SK-N-SH treated with all-trans-retinoic acid at 6 μM for 48 hours (cell line): ENCODE data around the gene HCK.

Experiments used
- ATAC-seq: fragments of 200-7000 bp; cut with Tn5 transposase; 3 replicates; pipeline ENCODE4 v1.9.1; 2020; ENCODE audit warnings: mild to moderate bottlenecking, moderate library complexity
- ARNTL ChIP-seq: fragments of 450-650 bp; formaldehyde crosslinking; IDR thresholded peaks from 2 replicates; pipeline ENCODE4 v1.5.0; 2020; ENCODE audit warnings: low read depth, mild to moderate bottlenecking, moderate library complexity, borderline replicate concordance
- BACH2 ChIP-seq: fragments of 250-450 bp; sonication (Bioruptor Pico); IDR thresholded peaks from 2 replicates; pipeline ENCODE4 v1.9.0; 2021; ENCODE audit warnings: mild to moderate bottlenecking, borderline replicate concordance
- CREB5 ChIP-seq: fragments of 250-450 bp; sonication (Bioruptor Pico); IDR thresholded peaks from 2 replicates; pipeline ENCODE4 v1.5.1; 2020; ENCODE audit warnings: low read depth, mild to moderate bottlenecking, moderate library complexity
- CSDC2 ChIP-seq: fragments of 250-450 bp; sonication (Bioruptor Pico); IDR thresholded peaks from 2 replicates; pipeline ENCODE4 v1.5.0; 2020; ENCODE audit warnings: mild to moderate bottlenecking, moderate library complexity
- CSRNP3 ChIP-seq: fragments of 250-450 bp; sonication (Bioruptor Pico); IDR thresholded peaks from 2 replicates; pipeline ENCODE4 v1.5.1; 2021; ENCODE audit warnings: mild to moderate bottlenecking, moderate library complexity
- ESRRG ChIP-seq: fragments of 250-450 bp; sonication (Bioruptor Pico); IDR thresholded peaks from 2 replicates; pipeline ENCODE4 v1.6.1; 2021; ENCODE audit warnings: mild to moderate bottlenecking
- GLIS3 ChIP-seq: fragments of 250-450 bp; sonication (Bioruptor Pico); IDR thresholded peaks from 2 replicates; pipeline ENCODE4 v1.5.0; 2020; ENCODE audit warnings: mild to moderate bottlenecking, moderate library complexity
- ISL1 ChIP-seq: fragments of 250-450 bp; sonication (Bioruptor Pico); IDR thresholded peaks from 2 replicates; pipeline ENCODE4 v2.1.2; 2022; ENCODE audit warnings: mild to moderate bottlenecking, moderate library complexity
- OSR1 ChIP-seq: fragments of 250-450 bp; sonication (Bioruptor Pico); IDR thresholded peaks from 2 replicates; pipeline ENCODE4 v1.8.0; 2022; ENCODE audit warnings: moderate library complexity, mild to moderate bottlenecking, inconsistent platforms
- PATZ1 ChIP-seq: fragments of 250-450 bp; sonication (Bioruptor Pico); IDR thresholded peaks from 2 replicates; pipeline ENCODE4 v1.8.0; 2020; ENCODE audit warnings: mild to moderate bottlenecking, moderate library complexity, borderline replicate concordance
- POU6F1 ChIP-seq: fragments of 250-450 bp; sonication (Bioruptor Pico); IDR thresholded peaks from 2 replicates; pipeline ENCODE4 v1.8.0; 2021; ENCODE audit warnings: low read depth, mild to moderate bottlenecking, moderate library complexity, borderline replicate concordance
- PPARA ChIP-seq: fragments of 250-450 bp; sonication (Bioruptor Pico); IDR thresholded peaks from 2 replicates; pipeline ENCODE4 v1.5.0; 2020; ENCODE audit warnings: mild to moderate bottlenecking, borderline replicate concordance
- RARB ChIP-seq: fragments of 250-450 bp; sonication (Bioruptor Pico); IDR thresholded peaks from 2 replicates; pipeline ENCODE4 v1.8.0; 2021; ENCODE audit warnings: mild to moderate bottlenecking, moderate library complexity
- SNAI2 ChIP-seq: fragments of 250-450 bp; sonication (Bioruptor Pico); IDR thresholded peaks from 2 replicates; pipeline ENCODE4 v1.5.0; 2020; ENCODE audit warnings: mild to moderate bottlenecking, moderate library complexity
- TCF4 ChIP-seq: fragments of 250-450 bp; sonication (Bioruptor Pico); IDR thresholded peaks from 2 replicates; pipeline ENCODE4 v1.8.0; 2021; ENCODE audit warnings: mild to moderate bottlenecking, moderate library complexity, borderline replicate concordance
- TOX ChIP-seq: fragments of 250-450 bp; sonication (Bioruptor Pico); IDR thresholded peaks from 2 replicates; pipeline ENCODE4 v1.8.0; 2021; ENCODE audit warnings: mild to moderate bottlenecking, moderate library complexity, borderline replicate concordance
- TSHZ2 ChIP-seq: fragments of 250-450 bp; sonication (Bioruptor Pico); IDR thresholded peaks from 2 replicates; pipeline ENCODE4 v1.5.0; 2020; ENCODE audit warnings: mild to moderate bottlenecking, moderate library complexity
- ZC3H10 ChIP-seq: fragments of 250-450 bp; sonication (Bioruptor Pico); IDR thresholded peaks from 2 replicates; pipeline ENCODE4 v1.5.1; 2021; ENCODE audit warnings: mild to moderate bottlenecking, moderate library complexity
- ZFP3 ChIP-seq: fragments of 250-450 bp; sonication (Bioruptor Pico); IDR thresholded peaks from 2 replicates; pipeline ENCODE4 v1.5.0; 2020; ENCODE audit warnings: mild to moderate bottlenecking, moderate library complexity
- ZFP30 ChIP-seq: fragments of 450-650 bp; formaldehyde crosslinking; IDR thresholded peaks from 2 replicates; pipeline ENCODE4 v1.5.0; 2022; ENCODE audit warnings: mild to moderate bottlenecking, moderate library complexity
- ZNF565 ChIP-seq: fragments of 450-650 bp; formaldehyde crosslinking; conservative IDR thresholded peaks from 2 replicates; pipeline ENCODE4 v1.5.0; 2020; ENCODE audit warnings: low read depth, mild to moderate bottlenecking, moderate library complexity
- ZNF70 ChIP-seq: fragments of 450-650 bp; formaldehyde crosslinking; IDR thresholded peaks from 2 replicates; pipeline ENCODE4 v1.5.0; 2020; ENCODE audit warnings: mild to moderate bottlenecking, moderate library complexity
- ZNF8 ChIP-seq: fragments of 450-650 bp; formaldehyde crosslinking; IDR thresholded peaks from 2 replicates; pipeline ENCODE4 v1.5.0; 2020; ENCODE audit warnings: mild to moderate bottlenecking, moderate library complexity

Gene HCK

GRCh38 chr20:32126919-32127318, 74.9 kb downstream of the HCK start:
- TF ChIP-seq ESRRG (CRISPR knock-in tag) (no peak), CSDC2 (CRISPR knock-in tag) (no peak), ARNTL (CRISPR knock-in tag) (no peak), ISL1 (CRISPR knock-in tag) (no peak), CSRNP3 (CRISPR knock-in tag) (no peak), BACH2 (CRISPR knock-in tag) (no peak), PPARA (CRISPR knock-in tag) (no peak), TSHZ2 (CRISPR knock-in tag) (no peak), ZNF8 (CRISPR knock-in tag) (no peak), TOX (CRISPR knock-in tag) (no peak), ZFP30 (no peak), SNAI2 (CRISPR knock-in tag) (no peak), ZFP3 (CRISPR knock-in tag) (no peak)
- ATAC-seq: no peak

- TF ChIP-seq BACH2 (CRISPR knock-in tag) (no peak), PATZ1 (CRISPR knock-in tag) (no peak), ZNF8 (CRISPR knock-in tag) (no peak), TOX (CRISPR knock-in tag) (no peak), CREB5 (CRISPR knock-in tag) (no peak), ZNF565 (CRISPR knock-in tag) (no peak), PPARA (CRISPR knock-in tag) (no peak), ZFP30 (no peak), ZC3H10 (CRISPR knock-in tag) (no peak), GLIS3 (CRISPR knock-in tag) (no peak)
- no peak for ATAC-seq
These were observed 75.3 kb downstream of the HCK start for GRCh38 chr20:32127347-32127746.

GRCh38 chr20:32128167-32128566, 76.1 kb downstream of the HCK start:
- TF ChIP-seq POU6F1: no peak
- TF ChIP-seq ISL1 (CRISPR knock-in tag): no peak
- TF ChIP-seq ZNF8 (CRISPR knock-in tag): no peak
- TF ChIP-seq RARB: no peak
- no peak for TF ChIP-seq BACH2 (CRISPR knock-in tag)
- no peak for TF ChIP-seq TOX (CRISPR knock-in tag)
- no peak for TF ChIP-seq CSDC2 (CRISPR knock-in tag)
- TF ChIP-seq GLIS3 (CRISPR knock-in tag): no peak
- no peak for TF ChIP-seq CSRNP3 (CRISPR knock-in tag)
- TF ChIP-seq ZNF70: no peak
- TF ChIP-seq ZFP30: no peak
- TF ChIP-seq SNAI2 (CRISPR knock-in tag): no peak
- no peak for TF ChIP-seq ESRRG (CRISPR knock-in tag)
- no peak for TF ChIP-seq ZNF565 (CRISPR knock-in tag)
- TF ChIP-seq ZFP3 (CRISPR knock-in tag): no peak
- no peak for TF ChIP-seq ZC3H10 (CRISPR knock-in tag)
- TF ChIP-seq OSR1 (CRISPR knock-in tag): no peak
- no peak for TF ChIP-seq TCF4 (CRISPR knock-in tag)
- TF ChIP-seq PPARA (CRISPR knock-in tag): no peak
- ATAC-seq: no peak
